ENCODE results near the gene DECR2. TPM values are rescaled to one million over a fixed set of nuclear protein-coding genes. Genes with fewer than 3 reads are reported as not detected.
A peak's percentile ranks its signal among the peaks of the same experiment; 100 is the strongest.

Gene DECR2
- total and polyA plus RNA-seq, 2 of the 13 experiments (the other 11 are each of a cell fraction or from before 2014, with no cell fraction given) = 36.3 to 44.6 TPM

- TF ChIP-seq RBFOX2 (IDR thresholded peaks at IDR 0.05; ENCODE audit: low read depth, low read length) (peak; percentile 79), ETS1 (CRISPR knock-in tag; IDR thresholded peaks at IDR 0.05) (no peak), ZFYVE20 (CRISPR knock-in tag; IDR thresholded peaks at IDR 0.05; ENCODE audit: borderline replicate concordance, low read depth) (no peak), ZNF674 (CRISPR knock-in tag; IDR thresholded peaks at IDR 0.05; ENCODE audit: low read depth) (no peak), ZBTB44 (CRISPR knock-in tag; IDR thresholded peaks at IDR 0.05) (0 out of 2 replicates have a peak, but pooled peaks have one; percentile 26), XRCC5 (optimal IDR thresholded peaks at IDR 0.05; ENCODE audit: low read length) (no peak), DNMT1 (CRISPR knock-in tag; IDR thresholded peaks at IDR 0.05) (no peak), SALL2 (CRISPR knock-in tag; IDR thresholded peaks at IDR 0.05) (no peak), ERF (CRISPR knock-in tag; IDR thresholded peaks at IDR 0.05) (peak; percentile 80; the same call in 1 of the 2 replicates), HIVEP1 (CRISPR knock-in tag; IDR thresholded peaks at IDR 0.05) (peak; percentile 73; the same call in 1 of the 2 replicates), HMGXB3 (CRISPR knock-in tag; IDR thresholded peaks at IDR 0.05; ENCODE audit: borderline replicate concordance) (peak; percentile 89), RFX3 (CRISPR knock-in tag; IDR thresholded peaks at IDR 0.05) (no peak), ZBTB25 (CRISPR knock-in tag; IDR thresholded peaks at IDR 0.05) (peak; percentile 98), ARNTL (CRISPR knock-in tag; IDR thresholded peaks at IDR 0.05) (peak; percentile 91), SP4 (CRISPR knock-in tag; IDR thresholded peaks at IDR 0.05) (peak; percentile 55; the same call in 1 of the 2 replicates), FOXK1 (CRISPR knock-in tag; IDR thresholded peaks at IDR 0.05; ENCODE audit: borderline replicate concordance, low read depth) (peak; percentile 51; the same call in 1 of the 2 replicates), ZNF768 (CRISPR knock-in tag; IDR thresholded peaks at IDR 0.05) (peak; percentile 45; the same call in 1 of the 2 replicates), ZFP36L2 (CRISPR knock-in tag; IDR thresholded peaks at IDR 0.05) (no peak), FOXA1 (IDR thresholded peaks at IDR 0.05) (no peak), FOXA1 (CRISPR knock-in tag; IDR thresholded peaks at IDR 0.05) (no peak; the same call in 1 of the 2 replicates), ZNF616 (CRISPR knock-in tag; IDR thresholded peaks at IDR 0.05; ENCODE audit: low read depth) (no peak), RCOR2 (CRISPR knock-in tag; IDR thresholded peaks at IDR 0.05) (peak; percentile 79)
These were observed 4.1 kb downstream of the DECR2 start (continued) for GRCh38 chr16:405548-406506.

Data from HepG2 (cell line).